Caco-2 (cell line): ENCODE results near the gene KRT75. TPM values are rescaled to one million over a fixed set of nuclear protein-coding genes. Genes with fewer than 3 reads are reported as not detected.

Experiments used
- BruUV-seq: library from RNA; stranded (reverse); fragments of 400-500 nt; replicated peaks from 2 replicates; lab custom pipeline; 2021; lab: Mats Ljungman, UMichigan
- CTCF ChIA-PET: fragments of 300-600 bp; sonication (Branson Sonifier 250); formaldehyde crosslinking; loops from one replicate; lab custom pipeline; 2022; ENCODE audit warnings: antibody characterized with exemption; lab: Charles Lee
- POLR2A ChIA-PET: fragments of 300-600 bp; sonication (Branson Sonifier 250); formaldehyde crosslinking; loops from one replicate; lab custom pipeline; 2022; ENCODE audit warnings: antibody characterized with exemption; lab: Charles Lee
- DNase-seq, 2 experiments: peaks; one replicate each; pipeline versions ENCODE4 v3.0.0 to v3.0.0-alpha.2; 2020 to 2022
- H3K27me3 ChIP-seq: replicated peaks from 2 replicates; pipeline ENCODE4 v1.6.0; 2011; ENCODE audit warnings: low read length; ENCODE audit not compliant: control insufficient read depth, insufficient read depth
- H3K36me3 ChIP-seq: 2 replicates; pipeline ENCODE4 v1.5.1; 2011; ENCODE audit warnings: low read length; ENCODE audit not compliant: control insufficient read depth, insufficient read depth
- H3K4me1 ChIP-seq: fragments of 250-450 bp; sonication (Bioruptor Pico); 2 replicates; pipeline ENCODE4 v1.5.1; 2020; ENCODE audit warnings: mild to moderate bottlenecking
- H3K4me3 ChIP-seq: 2 replicates; pipeline ENCODE4 v1.5.1; 2011; ENCODE audit warnings: low read depth, mild to moderate bottlenecking, control low read depth, low read length
- H3K9me3 ChIP-seq: fragments of 250-450 bp; sonication (Bioruptor Pico); 2 replicates; pipeline ENCODE4 v1.5.1; 2020; ENCODE audit warnings: mild to moderate bottlenecking, moderate library complexity
- H3K27ac Mint-ChIP-seq: one replicate; pipeline ENCODE4 v1.8.0; 2022; ENCODE audit warnings: mixed read lengths; ENCODE audit not compliant: unreplicated experiment
- H3K27me3 Mint-ChIP-seq: one replicate; pipeline ENCODE4 v1.8.0; 2022; ENCODE audit warnings: mixed read lengths; ENCODE audit not compliant: insufficient read depth, unreplicated experiment
- H3K36me3 Mint-ChIP-seq: one replicate; pipeline ENCODE4 v1.8.0; 2022; ENCODE audit warnings: mild to moderate bottlenecking, mixed read lengths; ENCODE audit not compliant: insufficient read depth, unreplicated experiment
- H3K4me1 Mint-ChIP-seq: one replicate; pipeline ENCODE4 v1.8.0; 2022; ENCODE audit warnings: low read depth, mixed read lengths; ENCODE audit not compliant: unreplicated experiment
- H3K4me3 Mint-ChIP-seq: one replicate; pipeline ENCODE4 v1.8.0; 2022; ENCODE audit warnings: mild to moderate bottlenecking, moderate library complexity, mixed read lengths; ENCODE audit not compliant: unreplicated experiment
- H3K9me3 Mint-ChIP-seq: one replicate; pipeline ENCODE4 v1.8.0; 2022; ENCODE audit warnings: mixed read lengths; ENCODE audit not compliant: unreplicated experiment
- CTCF ChIP-seq, 2 experiments: fragments of 200-600 bp in 1 of 2; IDR thresholded peaks; 1 replicate in 1 of 2; 2 replicates in 1 of 2; pipeline versions ENCODE4 v1.5.1 to v1.8.0; 2011 to 2022; ENCODE audit warnings: antibody characterized with exemption in 1 of 2, control low read depth in 1 of 2, inconsistent platforms in 1 of 2, low read depth in 1 of 2, low read length in 1 of 2, mild to moderate bottlenecking in 1 of 2, moderate library complexity in 1 of 2; ENCODE audit not compliant: insufficient read depth in 1 of 2, severe bottlenecking in 1 of 2, unreplicated experiment in 1 of 2
- intact Hi-C: fragments of 100-400 bp; cut with micrococcal nuclease; formaldehyde crosslinking; loops from one replicate; pipeline ENCODE4 v1.10.0; 2022; ENCODE audit not compliant: unreplicated experiment
- total RNA-seq: library from RNA; stranded (reverse); gene quantifications from 2 replicates; pipeline ENCODE4 v1.2.3, GENCODE V29; 2022

Gene KRT75
- total RNA-seq, 1 experiment from 2014 or later = not detected

- Histone ChIP-seq H3K27me3 (no peaks in the 10 kb centered on the region; the same call in 1 of the 2 replicates), H3K36me3 (no peaks in the 10 kb centered on the region), H3K4me3 (no peak within 1 kb of the TSS), H3K4me1 (no peaks in the 10 kb centered on the region), H3K9me3 (no peaks in the 10 kb centered on the region)
- CTCF ChIA-PET = no interaction called here
- no peak within 1 kb of the TSS for H3K27ac Mint-ChIP-seq
- no peak for DNase-seq
- no peaks in the 10 kb centered on the region for H3K4me1 Mint-ChIP-seq
- BruUV-seq = no TSS peak
- H3K27me3 Mint-ChIP-seq = peaks cover 2% of the 10 kb centered on the region
- TF ChIP-seq CTCF (IDR thresholded peaks at IDR 0.05; ENCODE audit: insufficient read depth in 1 of 2, low read depth in 1 of 2, low read length in 1 of 2, severe bottlenecking in 1 of 2, unreplicated experiment in 1 of 2) = no peak
- H3K9me3 Mint-ChIP-seq = no peaks in the 10 kb centered on the region
- no peaks in the 10 kb centered on the region for H3K36me3 Mint-ChIP-seq
- POLR2A ChIA-PET = no interaction called here
- no peak within 1 kb of the TSS for H3K4me3 Mint-ChIP-seq
- intact Hi-C loops = no loop called here
Observed at GRCh38 chr12:52385226-52385702, 48.9 kb downstream of the KRT75 start, which contains the start of gene KRT84. Gene KRT84 (minus strand): TSS chr12:52385652. CDS start chr12:52385585, 67 bp downstream.

- Mint-ChIP-seq H3K4me1 (no peaks in the 10 kb centered on the region), H3K36me3 (no peaks in the 10 kb centered on the region), H3K27ac (no peak overlapping the region), H3K27me3 (peaks cover 3% of the 10 kb centered on the region), H3K9me3 (no peaks in the 10 kb centered on the region), H3K4me3 (no peak overlapping the region)
- Histone ChIP-seq H3K4me3 (no peak overlapping the region), H3K27me3 (no peaks in the 10 kb centered on the region), H3K9me3 (no peaks in the 10 kb centered on the region), H3K36me3 (no peaks in the 10 kb centered on the region), H3K4me1 (no peaks in the 10 kb centered on the region)
- POLR2A ChIA-PET = no interaction called here
- no peak for DNase-seq
- CTCF ChIA-PET = interaction anchor here (0.7 to 0.8 kb wide), 2 partner anchors 25 to 236 kb away, joined by 3 to 4 read pairs; no protein-coding TSS in a partner anchor
- TF ChIP-seq CTCF (IDR thresholded peaks at IDR 0.05; ENCODE audit: insufficient read depth in 1 of 2, low read depth in 1 of 2, low read length in 1 of 2, severe bottlenecking in 1 of 2, unreplicated experiment in 1 of 2) = no peak
- intact Hi-C loops = no loop called here
- no TSS peak for BruUV-seq
Observed at GRCh38 chr12:52383331-52383730, 50.8 kb downstream of the KRT75 start.

- intact Hi-C loops = no loop called here
- no peaks in the 10 kb centered on the region for H3K36me3 Mint-ChIP-seq
- no peak for DNase-seq
- ChIA-PET POLR2A (no interaction called here), CTCF (no interaction called here)
- no peak for TF ChIP-seq CTCF (IDR thresholded peaks at IDR 0.05; ENCODE audit: insufficient read depth in 1 of 2, low read depth in 1 of 2, low read length in 1 of 2, severe bottlenecking in 1 of 2, unreplicated experiment in 1 of 2)
- peaks cover 3% of the 10 kb centered on the region for H3K27me3 Mint-ChIP-seq
- no TSS peak for BruUV-seq
- H3K4me3 ChIP-seq = no peak overlapping the region
- H3K27me3 ChIP-seq = no peaks in the 10 kb centered on the region
- no peaks in the 10 kb centered on the region for H3K4me1 Mint-ChIP-seq
- H3K9me3 ChIP-seq = no peaks in the 10 kb centered on the region
- no peak overlapping the region for H3K4me3 Mint-ChIP-seq
- no peaks in the 10 kb centered on the region for H3K36me3 ChIP-seq
- H3K9me3 Mint-ChIP-seq = no peaks in the 10 kb centered on the region
- no peak overlapping the region for H3K27ac Mint-ChIP-seq
- no peaks in the 10 kb centered on the region for H3K4me1 ChIP-seq
Observed at GRCh38 chr12:52382854-52383253, 51.3 kb downstream of the KRT75 start.
